Sigmoid colon (tissue), 3 donors: ENCODE measurements around the gene GLIPR2.

Source experiments
- CTCF ChIP-seq, 4 experiments: fragments of 450-650 bp in 3 of 4; fragments of 200-600 bp in 1 of 4; IDR thresholded peaks; one replicate each; pipeline ENCODE4 v1.5.1; 2016 to 2019; ENCODE audit warnings: antibody characterized with exemption in 4 of 4, mild to moderate bottlenecking in 3 of 4, moderate library complexity in 2 of 4
- POLR2A ChIP-seq, 2 donors: fragments of 450-650 bp; IDR thresholded peaks; one replicate each; pipeline ENCODE4 v1.6.1; 2016; ENCODE audit warnings: antibody characterized with exemption in 2 of 2, mild to moderate bottlenecking in 2 of 2, moderate library complexity in 2 of 2

- no peak for TF ChIP-seq POLR2A (IDR thresholded peaks at IDR 0.05)
- no peak for TF ChIP-seq CTCF (IDR thresholded peaks at IDR 0.05)
Observed at GRCh38 chr9:36113999-36114398, 22.5 kb upstream of the GLIPR2 start.
